Kidney (tissue), 14 donors: ENCODE measurements around the gene PCSK5. TPM values are rescaled to one million over a fixed set of nuclear protein-coding genes. Genes with fewer than 3 reads are reported as not detected.
"Not testable (repeated sequence)": the region's sequence is repeated elsewhere in the genome, so short reads cannot be mapped to it uniquely, and the experiment has no call there.

Experiments used
- DNase-seq, 5 donors: peaks; one replicate each; pipeline ENCODE4 v3.0.0-alpha.2; 2013 to 2020
- FAIRE-seq: peaks from 2 replicates; lab custom pipeline; 2012; peaks lifted over from hg19 to GRCh38; lab: Jason Lieb, UNC
- H3K27ac ChIP-seq, 2 donors: one replicate each; pipeline ENCODE4 v1.7.0; 2013; ENCODE audit warnings: low read depth in 2 of 2, low read length in 2 of 2, inconsistent platforms in 1 of 2
- H3K27me3 ChIP-seq: one replicate; pipeline ENCODE4 v1.7.1; 2013; ENCODE audit warnings: low read length, inconsistent platforms; ENCODE audit not compliant: control insufficient read depth, insufficient read depth
- H3K36me3 ChIP-seq, 3 donors: one replicate each; pipeline versions ENCODE4 v1.7.0 to v1.7.1; 2013; ENCODE audit warnings: low read length in 3 of 3, control low read depth in 1 of 3, inconsistent platforms in 1 of 3; ENCODE audit not compliant: insufficient read depth in 3 of 3, control insufficient read depth in 2 of 3
- H3K4me1 ChIP-seq, 3 donors: one replicate each; pipeline versions ENCODE4 v1.7.0 to v1.7.1; 2013; ENCODE audit warnings: low read length in 3 of 3, inconsistent platforms in 1 of 3, low read depth in 1 of 3; ENCODE audit not compliant: control insufficient read depth in 2 of 3, insufficient read depth in 2 of 3
- H3K4me3 ChIP-seq, 3 donors: one replicate each; pipeline versions ENCODE4 v1.7.0 to v1.8.1; 2013; ENCODE audit warnings: low read length in 3 of 3, control low read depth in 1 of 3, inconsistent platforms in 1 of 3
- H3K9ac ChIP-seq, 3 donors: one replicate each; pipeline versions ENCODE4 v1.7.0 to v1.7.1; 2013; ENCODE audit warnings: low read length in 3 of 3, control low read depth in 1 of 3, inconsistent platforms in 1 of 3
- H3K9me3 ChIP-seq, 3 donors: one replicate each; pipeline versions ENCODE4 v1.7.0 to v1.7.1; 2013; ENCODE audit warnings: low read length in 3 of 3, control low read depth in 1 of 3, inconsistent platforms in 1 of 3; ENCODE audit not compliant: control insufficient read depth in 2 of 3, insufficient read depth in 1 of 3
- intact Hi-C: fragments of 100-400 bp; cut with DNase I; formaldehyde crosslinking; loops from one replicate; pipeline ENCODE4 v1.11.1; 2022
- polyA plus RNA-seq: library from polyadenylated mRNA; stranded (reverse); fragments of 350-450 nt; fragmentation: Illumina TruSeq; extraction: RNeasy Lipid Tissue Mini Kit (QIAGEN cat#74804); gene quantifications from one replicate; pipeline ENCODE4 v1.2.3, GENCODE V29; 2014; ENCODE audit warnings: low read depth, low replicate concordance; ENCODE audit not compliant: insufficient read depth
- total RNA-seq: library from RNA; stranded (reverse); fragmentation: NEBNext Ultra II Directional; extraction: Animal tissue kit (Norgen Biotek cat#: 25700); gene quantifications from one replicate; pipeline ENCODE4 v1.2.1, GENCODE V29; 2021
- TF ChIP-seq, protein P1 (sequence below): IDR thresholded peaks from 3 replicates; pipeline ENCODE4 v1.5.1; 2012; ENCODE audit warnings: mild to moderate bottlenecking, moderate library complexity, borderline replicate concordance; ENCODE audit not compliant: insufficient read depth; ENCODE audit errors: extremely low read depth
- donor health status: control.
- donor health status: control.
- donor health status: control.
- donor health status: control.
- donor health status: control.
- donor health status: DM: yes; HTN: yes; CAD: no.
- donor health status: Normal renal cell carcinoma (clear cell type).

The PCSK5 gene
- total and polyA plus RNA-seq, 2 donors from 2014 or later = 1.6 to 14.7 TPM

DNA sequence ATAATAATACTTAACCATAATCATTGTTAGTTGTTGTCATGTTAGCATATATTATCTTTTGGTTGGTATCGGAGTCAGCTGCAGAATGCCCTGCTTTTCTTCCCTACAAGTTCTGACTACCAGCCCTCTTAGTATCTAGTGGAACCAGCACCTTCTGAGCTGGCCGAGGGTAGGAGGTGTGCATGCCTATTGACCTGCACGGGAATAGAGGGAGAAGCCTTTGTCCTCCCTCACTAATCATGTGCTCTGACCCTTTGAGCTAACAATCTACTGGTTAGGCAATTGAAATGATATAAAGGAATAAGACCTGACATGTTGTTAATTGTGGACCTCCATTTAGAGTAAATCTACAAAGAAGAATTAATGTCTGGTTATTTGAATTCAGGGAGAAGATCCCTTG is 4.1 kb downstream of the PCSK5 start:
- H3K27ac ChIP-seq = no peak overlapping the region
- no peak overlapping the region for H3K9ac ChIP-seq
- no peaks in the 10 kb centered on the region for H3K36me3 ChIP-seq
- H3K27me3 ChIP-seq = no peaks in the 10 kb centered on the region
- no peaks in the 10 kb centered on the region for H3K9me3 ChIP-seq
- DNase-seq (peak in 1 of 5 donors; percentile 21), FAIRE-seq (no peak)
- intact Hi-C loops = no loop called here
- peaks cover 1 to 8% (median 6%) of the 10 kb centered on the region in 3 donors for H3K4me1 ChIP-seq
- H3K4me3 ChIP-seq = no peak overlapping the region
- TF ChIP-seq, protein P1, sequence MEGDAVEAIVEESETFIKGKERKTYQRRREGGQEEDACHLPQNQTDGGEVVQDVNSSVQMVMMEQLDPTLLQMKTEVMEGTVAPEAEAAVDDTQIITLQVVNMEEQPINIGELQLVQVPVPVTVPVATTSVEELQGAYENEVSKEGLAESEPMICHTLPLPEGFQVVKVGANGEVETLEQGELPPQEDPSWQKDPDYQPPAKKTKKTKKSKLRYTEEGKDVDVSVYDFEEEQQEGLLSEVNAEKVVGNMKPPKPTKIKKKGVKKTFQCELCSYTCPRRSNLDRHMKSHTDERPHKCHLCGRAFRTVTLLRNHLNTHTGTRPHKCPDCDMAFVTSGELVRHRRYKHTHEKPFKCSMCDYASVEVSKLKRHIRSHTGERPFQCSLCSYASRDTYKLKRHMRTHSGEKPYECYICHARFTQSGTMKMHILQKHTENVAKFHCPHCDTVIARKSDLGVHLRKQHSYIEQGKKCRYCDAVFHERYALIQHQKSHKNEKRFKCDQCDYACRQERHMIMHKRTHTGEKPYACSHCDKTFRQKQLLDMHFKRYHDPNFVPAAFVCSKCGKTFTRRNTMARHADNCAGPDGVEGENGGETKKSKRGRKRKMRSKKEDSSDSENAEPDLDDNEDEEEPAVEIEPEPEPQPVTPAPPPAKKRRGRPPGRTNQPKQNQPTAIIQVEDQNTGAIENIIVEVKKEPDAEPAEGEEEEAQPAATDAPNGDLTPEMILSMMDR = no peak

DNA sequence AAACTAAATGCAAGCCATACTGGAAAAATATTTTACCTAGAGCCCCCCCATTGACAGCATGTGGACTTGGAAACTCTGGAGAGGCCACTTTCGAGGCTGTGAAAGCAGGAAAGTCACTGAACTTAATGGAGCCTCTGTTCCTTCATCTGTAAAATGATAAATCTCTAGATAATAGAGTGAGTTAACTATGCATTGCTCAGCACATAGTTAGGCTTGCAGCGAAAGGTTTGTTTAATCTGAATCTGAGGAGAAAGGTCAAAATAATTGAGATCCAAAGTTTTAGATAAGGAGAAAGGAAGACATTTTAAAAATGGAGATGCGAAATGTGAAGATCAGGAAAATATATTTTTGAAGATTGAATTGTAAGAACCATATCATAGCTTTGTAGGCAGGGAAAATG is 4.6 kb downstream of the PCSK5 start:
- intact Hi-C loops = no loop called here
- no peaks in the 10 kb centered on the region for H3K36me3 ChIP-seq
- H3K9ac ChIP-seq = no peak overlapping the region
- H3K27me3 ChIP-seq = no peaks in the 10 kb centered on the region
- DNase-seq (peak in 1 of 5 donors; percentile 19), FAIRE-seq (no peak)
- no peak overlapping the region for H3K4me3 ChIP-seq
- H3K27ac ChIP-seq = no peak overlapping the region
- no peaks in the 10 kb centered on the region for H3K9me3 ChIP-seq
- H3K4me1 ChIP-seq = peaks cover 0 to 7% (median 6%) of the 10 kb centered on the region in 3 donors
- TF ChIP-seq, protein P1 = no peak

- TF ChIP-seq, protein P1 = no peak
- no peak for FAIRE-seq
- no peaks in the 10 kb centered on the region for H3K9me3 ChIP-seq
- peaks cover 0 to 2% (median 0%) of the 10 kb centered on the region in 3 donors for H3K36me3 ChIP-seq
- DNase-seq = no peak
- no peak overlapping the region for H3K9ac ChIP-seq
- H3K4me3 ChIP-seq = no peak overlapping the region
- peaks cover 0 to 7% (median 6%) of the 10 kb centered on the region in 3 donors for H3K4me1 ChIP-seq
- no peaks in the 10 kb centered on the region for H3K27me3 ChIP-seq
- intact Hi-C loops = no loop called here
- no peak overlapping the region for H3K27ac ChIP-seq
These were observed 5.7 kb downstream of the PCSK5 start for GRCh38 chr9:75896193-75896592.

GRCh38 chr9:75900893-75901524 is 10.5 kb downstream of the PCSK5 start:
- H3K4me1 ChIP-seq, H3K27me3 ChIP-seq, DNase-seq, FAIRE-seq, H3K9ac ChIP-seq, H3K27ac ChIP-seq, intact Hi-C loops, H3K4me3 ChIP-seq, H3K9me3 ChIP-seq, H3K36me3 ChIP-seq: not testable (repeated sequence)
